NCI-H128 (cell line): Measurements from ENCODE around the gene NACC1.

ENCODE experiments used
- DNase-seq: peaks from one replicate; lab custom pipeline; 2025; ENCODE audit not compliant: unreplicated experiment; lab: John Stamatoyannopoulos, UW

The NACC1 gene

GRCh38 chr19:13099073-13099999, 18.7 kb upstream of the NACC1 start:
- DNase-seq = no peak

GRCh38 chr19:13100031-13100588, 18.0 kb upstream of the NACC1 start:
- DNase-seq = no peak

GRCh38 chr19:13100841-13101589, 17.0 kb upstream of the NACC1 start:
- no peak for DNase-seq

GRCh38 chr19:13101590-13102415, 16.3 kb upstream of the NACC1 start:
- no peak for DNase-seq

- no peak for DNase-seq
Observed at GRCh38 chr19:13102416-13102665, 15.7 kb upstream of the NACC1 start.

GRCh38 chr19:13102666-13103580, 15.1 kb upstream of the NACC1 start, which contains the start of gene LYL1:
TSS of gene LYL1 (minus strand) at chr19:13102858. CDS start at chr19:13101171, 1,687 bp downstream.
- DNase-seq = no peak

- no peak for DNase-seq
Observed at GRCh38 chr19:13103581-13104359, 14.3 kb upstream of the NACC1 start.

- no peak for DNase-seq
Observed at GRCh38 chr19:13104360-13104847, 13.7 kb upstream of the NACC1 start.

GRCh38 chr19:13104848-13105711, 13.0 kb upstream of the NACC1 start:
- DNase-seq = no peak

- DNase-seq = no peak
Observed at GRCh38 chr19:13109361-13110098, 8.5 kb upstream of the NACC1 start.

GRCh38 chr19:13110099-13110610, 7.9 kb upstream of the NACC1 start:
- no peak for DNase-seq

- DNase-seq = no peak
Observed at GRCh38 chr19:13112555-13112954, 5.5 kb upstream of the NACC1 start.

GRCh38 chr19:13115936-13116281, 2.2 kb upstream of the NACC1 start:
- DNase-seq = no peak

GRCh38 chr19:13116282-13117175, 1.5 kb upstream of the NACC1 start, which contains the start of gene TRMT1:
TSS of gene TRMT1 (minus strand) at chr19:13116740. CDS start at chr19:13116399, 341 bp downstream.
- peak; percentile 71 for DNase-seq

- DNase-seq = no peak
Observed at GRCh38 chr19:13117176-13117771, 790 bp upstream of the NACC1 start.
